Renal cortex interstitium (tissue), 11 donors: ENCODE results near the gene TMEM254. TPM values are rescaled to one million over a fixed set of nuclear protein-coding genes. Genes with fewer than 3 reads are reported as not detected.
"Not testable (repeated sequence)": the region's sequence is repeated elsewhere in the genome, so short reads cannot be mapped to it uniquely, and the experiment has no call there.

Experiments used
- DNase-seq, 11 donors: peaks; one replicate each; pipeline ENCODE4 v3.0.0-alpha.2; 2013; ENCODE audit warnings: low read depth in 9 of 11, low spot score in 4 of 11; ENCODE audit errors: extremely low read depth in 1 of 11
- polyA plus RNA-seq, 3 donors: library from polyadenylated mRNA; unstranded; fragments of 120-200 nt; gene quantifications; one replicate each; pipeline ENCODE4 v1.2.1, GENCODE V29; 2013; ENCODE audit not compliant: insufficient read length in 3 of 3

Gene TMEM254
- polyA plus RNA-seq, 3 donors: 51.3 to 63.5 (median 60.1) TPM

DNA sequence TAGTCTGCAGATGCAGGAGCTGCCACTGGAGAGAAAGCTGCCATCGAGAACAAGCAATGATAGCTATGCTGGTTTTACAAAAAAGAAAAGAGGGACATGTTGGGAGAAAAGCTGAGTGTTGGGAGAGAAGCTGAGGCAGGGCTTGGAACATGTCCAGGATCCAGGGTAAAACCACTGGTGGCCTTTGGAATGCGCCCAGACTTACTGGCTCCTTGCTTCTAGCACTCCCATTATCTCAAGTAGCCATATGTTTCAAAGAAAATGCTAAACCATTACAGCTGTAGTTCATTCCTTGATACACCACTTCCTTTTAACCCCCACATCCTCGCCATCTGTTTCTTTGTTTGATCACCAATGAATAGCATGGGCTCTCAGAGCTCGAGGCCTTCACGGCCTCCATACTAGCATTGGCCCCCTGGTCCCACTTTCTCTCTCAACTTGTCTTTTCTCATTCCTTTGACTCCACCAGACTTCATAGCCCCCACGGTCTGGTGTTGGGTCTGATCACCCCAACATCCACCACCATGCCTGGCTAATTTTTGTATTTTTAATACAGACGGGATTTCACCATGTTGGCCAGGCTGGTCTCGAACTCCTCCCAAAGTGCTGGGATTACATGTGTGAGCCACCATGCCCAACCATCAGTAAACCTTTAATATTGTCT, 30.2 kb downstream of the TMEM254 start:
- DNase-seq: no peak

DNA sequence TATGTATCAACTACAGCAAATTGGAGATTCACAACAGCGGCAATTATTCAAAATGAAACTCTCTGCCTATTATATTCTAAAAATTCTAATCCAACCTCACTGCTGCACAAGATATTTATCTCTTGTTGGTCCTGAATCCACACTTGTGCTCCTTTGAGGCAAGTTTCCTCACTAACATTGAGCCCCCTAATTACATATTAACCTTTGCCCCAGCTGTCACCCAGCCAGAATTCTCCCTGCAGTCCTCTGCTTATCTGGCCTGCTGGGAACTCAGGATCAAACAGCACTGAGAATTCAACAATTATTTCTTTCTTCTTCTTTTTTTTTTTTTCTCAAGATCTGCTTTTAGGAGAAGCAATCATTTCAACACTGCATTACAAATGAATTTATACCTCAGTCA, 32.5 kb downstream of the TMEM254 start:
- DNase-seq: no peak

DNA sequence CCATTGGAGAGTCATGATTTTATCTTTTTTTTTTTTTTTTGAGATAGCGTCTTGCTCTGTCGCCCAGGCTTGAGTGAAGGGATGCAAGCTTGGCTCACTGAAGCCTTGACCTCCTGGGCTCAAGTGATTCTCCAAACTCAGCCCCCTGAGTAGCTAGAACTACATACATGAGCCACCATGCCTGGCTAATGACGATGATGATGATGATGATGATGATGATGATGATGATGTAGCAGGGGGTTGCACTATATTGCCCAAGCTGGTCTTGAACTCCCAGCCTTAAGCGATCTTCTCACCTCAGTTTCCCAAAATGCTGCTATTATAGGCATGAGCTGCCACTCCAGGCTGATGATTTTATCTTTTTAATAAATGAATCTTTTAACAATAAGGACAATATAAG, 40.2 kb downstream of the TMEM254 start:
- DNase-seq: no peak

- no peak for DNase-seq
Observed at GRCh38 chr10:80122110-80122710, 43.7 kb downstream of the TMEM254 start.

GRCh38 chr10:80122746-80123145, 44.3 kb downstream of the TMEM254 start:
- no peak for DNase-seq

DNA sequence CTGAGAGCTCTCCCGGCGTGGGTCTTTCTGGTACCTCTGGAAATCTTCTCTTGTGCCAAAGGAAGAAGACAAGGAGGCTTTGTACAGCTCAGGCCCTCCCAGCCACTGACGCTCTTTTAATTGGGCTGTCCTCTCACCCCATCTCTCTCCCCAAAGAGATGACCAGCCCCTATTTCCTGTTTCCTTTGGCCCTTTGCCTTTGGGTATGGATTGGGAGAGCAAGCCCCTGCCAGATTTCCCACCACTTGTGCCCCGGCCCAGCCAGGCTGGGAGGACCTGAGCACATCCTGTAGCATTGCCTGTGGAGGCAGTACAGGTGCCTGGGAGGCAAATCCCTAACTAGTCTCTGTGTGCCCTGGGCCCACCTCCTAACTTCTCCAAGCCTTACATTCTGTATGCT, 48.4 kb downstream of the TMEM254 start:
- DNase-seq: no peak

DNA sequence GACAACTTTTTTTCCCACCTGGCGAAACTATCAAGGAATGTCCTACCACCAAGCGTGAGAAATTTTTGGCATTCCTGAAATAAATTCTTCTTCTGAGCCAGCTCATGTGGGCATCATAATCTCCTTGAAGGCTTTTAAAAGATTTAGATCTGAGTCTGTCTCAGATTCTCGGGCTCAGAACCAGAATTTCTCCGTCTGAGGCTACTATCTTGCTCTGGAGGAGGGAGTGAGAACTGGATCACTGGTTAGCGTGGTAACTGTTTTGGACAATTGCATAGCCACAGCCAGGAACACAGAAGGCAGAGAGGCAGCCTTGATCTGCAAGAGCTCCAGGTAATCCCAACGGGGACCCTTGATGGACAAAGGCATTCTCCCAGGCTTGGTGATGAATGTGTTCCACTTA, 53.0 kb downstream of the TMEM254 start:
- no peak for DNase-seq

DNA sequence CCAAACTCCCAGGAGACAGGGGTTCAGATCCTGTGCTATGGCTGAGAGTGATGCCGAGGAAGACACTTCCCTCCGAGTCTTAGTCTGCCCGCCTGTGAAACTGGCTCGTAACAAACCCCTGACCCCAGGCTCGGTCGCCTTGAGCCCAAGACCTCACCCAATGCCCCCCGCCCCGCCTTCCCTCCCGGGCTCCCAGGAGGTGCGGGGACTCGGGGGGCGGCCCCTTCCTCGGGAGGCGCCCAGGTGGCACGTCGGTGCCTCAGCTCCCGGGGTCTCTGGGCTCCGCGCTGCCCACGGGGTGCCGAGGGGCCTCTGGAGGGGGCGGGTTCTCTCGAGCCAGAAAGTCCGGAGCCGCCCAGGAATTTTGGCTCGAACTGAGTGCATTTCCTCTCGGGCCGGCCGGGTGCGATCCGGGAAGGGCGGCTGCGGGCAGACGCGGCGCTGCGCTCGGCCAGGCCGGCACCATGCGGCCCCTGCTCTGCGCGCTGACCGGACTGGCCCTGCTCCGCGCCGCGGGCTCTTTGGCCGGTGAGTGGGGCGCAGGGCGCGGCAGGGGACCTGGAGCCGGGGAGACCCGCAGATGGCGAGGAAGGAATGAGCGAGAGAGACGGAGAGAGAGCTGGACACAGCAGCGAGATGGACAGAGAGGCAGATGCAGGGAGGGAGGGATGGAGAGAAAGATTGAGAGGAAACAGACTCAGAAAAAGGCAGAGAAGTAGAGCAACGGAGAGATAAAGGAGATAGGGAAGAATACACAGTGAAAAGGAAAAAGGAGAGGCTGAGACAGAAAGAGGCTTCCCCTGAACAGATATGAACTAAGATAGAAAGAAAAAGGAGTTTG, 54.1 kb downstream of the TMEM254 start, which contains the start of gene PLAC9:
TSS of gene PLAC9 (plus strand) at position 432 of the 841 bp plus-strand sequence. CDS start at position 465, 33 bp downstream.
- DNase-seq: peak in 4 of 11 donors; percentile 20 to 34 (median 22)

DNA sequence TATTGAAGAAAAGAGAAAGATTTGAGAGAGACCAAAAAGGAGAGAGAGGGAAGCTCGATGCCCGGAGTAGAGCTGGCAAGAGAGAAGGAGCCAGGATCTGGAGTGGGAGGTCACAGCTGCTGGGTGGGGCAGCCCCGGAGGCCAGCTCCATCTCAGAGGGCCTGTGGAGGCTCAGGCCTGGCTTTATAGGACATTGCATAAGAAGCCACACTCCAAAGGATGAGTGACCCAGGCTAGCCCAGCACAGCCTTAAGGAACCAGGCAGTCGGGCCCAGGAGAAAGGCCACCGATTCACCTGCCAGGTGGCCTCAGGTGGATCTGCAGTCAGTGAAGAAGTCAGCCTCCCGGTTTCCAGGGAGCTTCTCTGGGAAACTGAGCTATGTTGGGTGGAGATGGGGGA, 54.7 kb downstream of the TMEM254 start:
- DNase-seq: no peak

DNA sequence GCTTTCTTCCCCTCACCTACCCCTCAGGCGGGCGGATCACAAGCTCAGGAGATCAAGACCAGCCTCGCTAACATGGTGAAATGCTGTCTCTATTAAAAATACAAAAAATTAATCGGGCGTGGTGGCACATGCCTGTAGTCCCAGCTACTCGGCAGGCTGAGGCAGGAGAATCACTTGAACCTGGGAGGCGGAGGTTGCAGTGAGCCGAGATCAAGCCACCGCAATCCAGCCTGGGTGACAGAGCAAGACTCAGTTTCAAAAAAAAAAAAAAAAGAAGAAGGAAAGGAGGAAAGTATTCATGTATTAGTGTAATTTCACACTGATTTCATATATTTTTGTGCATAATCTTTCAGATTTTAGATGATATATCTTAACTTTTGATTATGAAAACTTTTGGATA, 55.2 kb downstream of the TMEM254 start:
- not testable (repeated sequence) for DNase-seq

- DNase-seq: peak in 3 of 11 donors; percentile 22 to 60 (median 54)
Observed at GRCh38 chr10:80136134-80136571, 57.7 kb downstream of the TMEM254 start.

DNA sequence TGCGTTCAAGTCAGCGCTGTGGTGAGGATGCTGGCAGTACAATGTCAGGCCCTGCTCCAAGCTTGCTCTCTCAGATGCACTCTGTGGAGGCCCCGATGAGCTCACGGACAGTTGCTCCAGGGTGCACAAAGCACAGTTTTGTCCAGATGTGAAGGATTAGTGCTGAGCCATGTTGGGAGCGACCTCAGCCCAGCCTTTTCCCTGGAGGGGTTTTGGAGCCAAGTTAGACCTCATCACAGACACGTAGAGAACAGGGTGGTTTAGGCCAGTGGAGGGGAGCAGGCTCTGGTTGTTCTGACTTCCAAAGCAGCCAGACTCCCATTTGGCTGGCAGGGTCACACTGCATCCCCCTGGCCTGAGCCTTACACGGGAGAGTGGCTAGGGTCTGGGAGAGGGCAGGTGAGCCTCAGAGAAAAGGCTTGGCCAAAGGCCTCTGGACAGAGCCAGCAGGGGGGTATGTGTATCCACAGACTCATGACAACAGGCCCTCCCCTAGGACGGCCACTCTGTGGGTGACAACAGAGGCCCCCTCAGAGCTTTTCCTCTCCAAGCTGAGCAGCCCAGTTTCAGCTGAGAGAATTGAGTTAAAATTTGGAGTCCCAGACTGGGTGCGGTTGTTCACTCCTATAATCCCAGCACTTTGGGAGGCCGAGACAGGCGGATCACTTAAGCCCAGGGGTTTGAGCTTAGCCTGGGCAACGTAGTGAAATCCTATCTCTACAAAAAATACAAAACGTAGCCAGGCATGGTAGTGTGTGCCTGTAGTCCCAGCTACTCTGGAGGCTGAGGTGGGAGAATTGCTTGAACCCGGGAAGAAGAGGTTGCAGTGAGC, 58.8 kb downstream of the TMEM254 start:
- DNase-seq: no peak

DNA sequence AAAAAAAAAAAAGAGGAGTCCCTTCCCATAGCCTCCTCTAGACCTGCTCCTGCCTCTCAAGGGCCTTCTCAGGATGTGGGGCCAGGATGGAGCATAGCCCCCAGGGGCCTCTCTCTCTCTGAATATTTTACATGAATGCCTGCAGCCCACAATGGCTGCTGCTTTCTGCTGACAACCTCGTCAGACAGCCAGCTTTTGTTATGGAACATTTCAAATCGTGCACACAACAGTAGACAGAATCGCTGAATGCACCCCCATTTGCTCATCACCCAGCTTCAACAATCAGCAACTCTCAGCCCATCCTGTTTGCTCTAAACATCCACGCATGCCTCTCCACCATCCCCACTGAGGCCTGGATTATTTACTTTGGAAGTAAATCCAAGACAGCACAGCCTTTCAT, 59.5 kb downstream of the TMEM254 start:
- DNase-seq: no peak

DNA sequence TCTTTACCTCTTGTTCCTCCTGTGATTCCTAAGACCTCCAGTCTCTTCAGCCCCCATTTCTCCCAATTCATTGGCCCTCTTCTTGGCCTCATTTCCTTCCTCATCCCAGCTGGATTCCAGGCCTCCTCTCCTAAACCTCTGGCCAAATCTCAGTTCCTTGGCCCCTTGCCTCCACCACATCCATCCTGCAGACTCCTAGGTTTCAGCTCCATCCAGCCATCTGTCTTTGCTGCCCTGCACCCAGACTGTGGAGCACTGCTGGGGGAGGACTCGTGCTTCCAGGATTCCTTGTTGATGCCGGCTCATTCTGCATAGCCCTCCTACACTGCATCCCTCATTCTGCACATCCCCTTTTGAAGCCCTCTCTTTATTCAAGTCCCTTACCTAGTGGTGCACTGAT, 60.8 kb downstream of the TMEM254 start:
- DNase-seq: no peak

GRCh38 chr10:80140251-80140650, 61.8 kb downstream of the TMEM254 start:
- DNase-seq: no peak

DNA sequence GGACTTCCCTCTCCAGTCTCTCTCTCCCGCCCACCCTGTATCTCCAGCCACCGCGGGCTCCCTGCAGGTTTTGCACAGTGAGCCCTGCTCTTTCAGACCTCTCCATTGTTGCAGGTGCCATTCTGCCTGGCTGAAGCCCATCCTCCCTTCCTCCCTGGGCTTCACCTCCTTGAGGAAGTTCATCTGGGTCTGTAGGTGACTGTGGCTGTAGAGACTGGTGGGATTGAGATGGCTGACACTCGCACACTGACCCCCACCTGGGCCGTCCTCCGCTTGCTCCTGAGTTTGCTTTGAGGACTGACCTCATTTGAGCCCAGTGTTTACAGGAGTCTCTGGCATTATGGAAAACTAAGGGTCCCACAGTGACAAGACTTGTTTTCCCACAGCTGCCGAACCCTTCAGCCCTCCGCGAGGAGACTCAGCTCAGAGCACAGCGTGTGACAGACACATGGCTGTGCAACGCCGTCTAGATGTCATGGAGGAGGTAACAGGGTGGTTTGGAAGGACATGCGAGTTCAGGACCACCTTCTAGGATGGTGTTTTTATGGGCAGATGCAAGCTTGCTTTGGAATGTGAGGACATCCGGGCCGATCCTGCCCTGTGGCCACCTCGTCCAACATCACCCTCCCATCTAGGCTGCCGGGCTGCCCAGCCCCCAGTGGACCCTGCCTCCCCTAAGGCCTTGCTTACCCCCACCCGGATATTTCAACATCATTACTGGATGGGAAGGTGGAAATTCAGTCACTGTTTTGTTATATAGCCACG, 63.4 kb downstream of the TMEM254 start:
- no peak for DNase-seq
